NT2/D1 (cell line): ENCODE data around the gene HYDIN.

ENCODE experiments used
- YY1 ChIP-seq: IDR thresholded peaks from 2 replicates; pipeline ENCODE4 v1.6.1; 2011; ENCODE audit not compliant: insufficient read length, insufficient read depth
- ZNF274 ChIP-seq: IDR thresholded peaks from 2 replicates; pipeline ENCODE4 v1.6.1; 2011; ENCODE audit warnings: mild to moderate bottlenecking, low read depth, low read length

DNA sequence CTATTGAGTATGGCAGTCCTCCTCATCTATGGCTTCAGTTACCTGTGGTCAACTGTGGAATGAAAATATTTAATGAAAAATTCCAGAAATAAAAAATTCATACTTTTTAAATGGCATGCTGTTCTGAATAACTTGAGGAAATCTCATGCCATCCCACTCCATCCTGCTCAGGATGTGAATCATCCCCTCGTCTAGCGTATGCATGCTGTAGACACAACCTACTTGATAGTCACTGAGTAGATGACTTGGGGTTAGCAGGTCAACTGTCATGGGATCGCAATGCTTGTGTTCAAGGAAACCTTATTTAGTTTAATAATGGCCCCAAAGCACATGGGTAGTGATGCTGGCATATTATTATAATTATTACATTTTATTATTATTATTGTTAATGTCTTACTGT lies 424.7 kb downstream of the HYDIN start:
- TF ChIP-seq ZNF274 (no peak), YY1 (no peak)
